Measurements from ENCODE around the gene GABRB1.

The GABRB1 gene

GRCh38 chr4:47045261-47045660, 13.9 kb downstream of the GABRB1 start:
- H3K4me3 ChIP-seq (ENCODE audit: low read length): no peak overlapping the region
- no peak overlapping the region for H3K27ac ChIP-seq (ENCODE audit: low read length)
- no peaks in the 10 kb centered on the region for H3K36me3 ChIP-seq (ENCODE audit: control insufficient read depth, insufficient read depth, low read length)
- H3K27me3 ChIP-seq (ENCODE audit: control insufficient read depth, insufficient read depth, low read length): no peaks in the 10 kb centered on the region
- no peaks in the 10 kb centered on the region for H3K4me1 ChIP-seq (ENCODE audit: control insufficient read depth, insufficient read depth, low read length)
- no CpG with 5 or more reads among the region's 1 CpG for WGBS (ENCODE audit: insufficient coverage, insufficient read length)
- DNase-seq (ENCODE audit: low read depth, low spot score): no peak
- H3K9me3 ChIP-seq (ENCODE audit: control insufficient read depth, insufficient read depth, low read length): no peaks in the 10 kb centered on the region

- H3K27me3 ChIP-seq (ENCODE audit: control insufficient read depth, insufficient read depth, low read length): no peaks in the 10 kb centered on the region
- no peaks in the 10 kb centered on the region for H3K36me3 ChIP-seq (ENCODE audit: control insufficient read depth, insufficient read depth, low read length)
- no peak overlapping the region for H3K4me3 ChIP-seq (ENCODE audit: low read length)
- no peak for DNase-seq (ENCODE audit: low read depth, low spot score)
- no peaks in the 10 kb centered on the region for H3K4me1 ChIP-seq (ENCODE audit: control insufficient read depth, insufficient read depth, low read length)
- H3K27ac ChIP-seq (ENCODE audit: low read length): no peak overlapping the region
- no peaks in the 10 kb centered on the region; the same call in 1 of the 2 replicates for H3K9me3 ChIP-seq (ENCODE audit: control insufficient read depth, insufficient read depth, low read length)
- no CpG with 5 or more reads among the region's 3 CpGs for WGBS (ENCODE audit: insufficient coverage, insufficient read length)
Measured at GRCh38 chr4:47049347-47049746, 18.0 kb downstream of the GABRB1 start.

GRCh38 chr4:47050761-47051725, 19.7 kb downstream of the GABRB1 start:
- H3K27ac ChIP-seq (ENCODE audit: low read length): no peak overlapping the region
- no peak overlapping the region for H3K4me3 ChIP-seq (ENCODE audit: low read length)
- no peaks in the 10 kb centered on the region for H3K36me3 ChIP-seq (ENCODE audit: control insufficient read depth, insufficient read depth, low read length)
- no peaks in the 10 kb centered on the region; the same call in 1 of the 2 replicates for H3K9me3 ChIP-seq (ENCODE audit: control insufficient read depth, insufficient read depth, low read length)
- no CpG with 5 or more reads among the region's 3 CpGs for WGBS (ENCODE audit: insufficient coverage, insufficient read length)
- no peaks in the 10 kb centered on the region for H3K4me1 ChIP-seq (ENCODE audit: control insufficient read depth, insufficient read depth, low read length)
- DNase-seq (ENCODE audit: low read depth, low spot score): no peak
- H3K27me3 ChIP-seq (ENCODE audit: control insufficient read depth, insufficient read depth, low read length): no peaks in the 10 kb centered on the region

GRCh38 chr4:47053485-47053884, 22.1 kb downstream of the GABRB1 start:
- Histone ChIP-seq H3K27ac (ENCODE audit: low read length) (no peak overlapping the region), H3K4me1 (ENCODE audit: control insufficient read depth, insufficient read depth, low read length) (no peaks in the 10 kb centered on the region), H3K4me3 (ENCODE audit: low read length) (no peak overlapping the region), H3K9me3 (ENCODE audit: control insufficient read depth, insufficient read depth, low read length) (no peaks in the 10 kb centered on the region; the same call in 1 of the 2 replicates), H3K27me3 (ENCODE audit: control insufficient read depth, insufficient read depth, low read length) (no peaks in the 10 kb centered on the region), H3K36me3 (ENCODE audit: control insufficient read depth, insufficient read depth, low read length) (no peaks in the 10 kb centered on the region)
- WGBS (ENCODE audit: insufficient coverage, insufficient read length): no CpG with 5 or more reads among the region's 2 CpGs
- no peak for DNase-seq (ENCODE audit: low read depth, low spot score)

- WGBS (ENCODE audit: insufficient coverage, insufficient read length): no CpG with 5 or more reads among the region's 3 CpGs
- no peak for DNase-seq (ENCODE audit: low read depth, low spot score)
- H3K36me3 ChIP-seq (ENCODE audit: control insufficient read depth, insufficient read depth, low read length): no peaks in the 10 kb centered on the region
Measured at GRCh38 chr4:47054130-47054529, 22.8 kb downstream of the GABRB1 start.

GRCh38 chr4:47057991-47058390, 26.6 kb downstream of the GABRB1 start:
- H3K9me3 ChIP-seq (ENCODE audit: control insufficient read depth, insufficient read depth, low read length): no peaks in the 10 kb centered on the region
- H3K4me3 ChIP-seq (ENCODE audit: low read length): no peak overlapping the region
- no CpG with 5 or more reads among the region's 2 CpGs for WGBS (ENCODE audit: insufficient coverage, insufficient read length)
- H3K27me3 ChIP-seq (ENCODE audit: control insufficient read depth, insufficient read depth, low read length): no peaks in the 10 kb centered on the region
- H3K36me3 ChIP-seq (ENCODE audit: control insufficient read depth, insufficient read depth, low read length): no peaks in the 10 kb centered on the region
- no peak for DNase-seq (ENCODE audit: low read depth, low spot score)
- no peak overlapping the region for H3K27ac ChIP-seq (ENCODE audit: low read length)
- H3K4me1 ChIP-seq (ENCODE audit: control insufficient read depth, insufficient read depth, low read length): no peaks in the 10 kb centered on the region

More at GRCh38 chr4:47054130-47054529, 22.8 kb downstream of the GABRB1 start:
- Histone ChIP-seq H3K9me3 (ENCODE audit: control insufficient read depth, insufficient read depth, low read length) (no peaks in the 10 kb centered on the region; the same call in 1 of the 2 replicates), H3K27me3 (ENCODE audit: control insufficient read depth, insufficient read depth, low read length) (no peaks in the 10 kb centered on the region), H3K4me1 (ENCODE audit: control insufficient read depth, insufficient read depth, low read length) (no peaks in the 10 kb centered on the region), H3K4me3 (ENCODE audit: low read length) (no peak overlapping the region), H3K27ac (ENCODE audit: low read length) (no peak overlapping the region)

- WGBS (ENCODE audit: insufficient coverage, insufficient read length): no CpG with 5 or more reads among the region's 4 CpGs
Measured at GRCh38 chr4:47060561-47060960, 29.2 kb downstream of the GABRB1 start.

GRCh38 chr4:47061435-47061834, 30.1 kb downstream of the GABRB1 start:
- Histone ChIP-seq H3K9me3 (ENCODE audit: control insufficient read depth, insufficient read depth, low read length) (no peaks in the 10 kb centered on the region), H3K27ac (ENCODE audit: low read length) (no peak overlapping the region), H3K4me1 (ENCODE audit: control insufficient read depth, insufficient read depth, low read length) (no peaks in the 10 kb centered on the region), H3K27me3 (ENCODE audit: control insufficient read depth, insufficient read depth, low read length) (no peaks in the 10 kb centered on the region), H3K36me3 (ENCODE audit: control insufficient read depth, insufficient read depth, low read length) (no peaks in the 10 kb centered on the region), H3K4me3 (ENCODE audit: low read length) (no peak overlapping the region)
- DNase-seq (ENCODE audit: low read depth, low spot score): no peak
- no CpG with 5 or more reads among the region's 3 CpGs for WGBS (ENCODE audit: insufficient coverage, insufficient read length)

More at GRCh38 chr4:47060561-47060960, 29.2 kb downstream of the GABRB1 start:
- no peak overlapping the region for H3K27ac ChIP-seq (ENCODE audit: low read length)
- no peaks in the 10 kb centered on the region for H3K9me3 ChIP-seq (ENCODE audit: control insufficient read depth, insufficient read depth, low read length)
- no peaks in the 10 kb centered on the region for H3K4me1 ChIP-seq (ENCODE audit: control insufficient read depth, insufficient read depth, low read length)
- H3K36me3 ChIP-seq (ENCODE audit: control insufficient read depth, insufficient read depth, low read length): no peaks in the 10 kb centered on the region
- H3K27me3 ChIP-seq (ENCODE audit: control insufficient read depth, insufficient read depth, low read length): no peaks in the 10 kb centered on the region
- no peak overlapping the region for H3K4me3 ChIP-seq (ENCODE audit: low read length)
- DNase-seq (ENCODE audit: low read depth, low spot score): no peak

- no CpG with 5 or more reads among the region's 2 CpGs for WGBS (ENCODE audit: insufficient coverage, insufficient read length)
- H3K36me3 ChIP-seq (ENCODE audit: control insufficient read depth, insufficient read depth, low read length): no peaks in the 10 kb centered on the region
- H3K4me3 ChIP-seq (ENCODE audit: low read length): no peak overlapping the region
- DNase-seq (ENCODE audit: low read depth, low spot score): no peak
- no peaks in the 10 kb centered on the region for H3K4me1 ChIP-seq (ENCODE audit: control insufficient read depth, insufficient read depth, low read length)
- H3K27me3 ChIP-seq (ENCODE audit: control insufficient read depth, insufficient read depth, low read length): no peaks in the 10 kb centered on the region
- no peak overlapping the region for H3K27ac ChIP-seq (ENCODE audit: low read length)
- H3K9me3 ChIP-seq (ENCODE audit: control insufficient read depth, insufficient read depth, low read length): no peaks in the 10 kb centered on the region
Measured at GRCh38 chr4:47065051-47065481, 33.7 kb downstream of the GABRB1 start.

GRCh38 chr4:47068986-47069385, 37.6 kb downstream of the GABRB1 start:
- no CpG with 5 or more reads among the region's 1 CpG for WGBS (ENCODE audit: insufficient coverage, insufficient read length)

More at GRCh38 chr4:47068986-47069385, 37.6 kb downstream of the GABRB1 start:
- no peak overlapping the region for H3K27ac ChIP-seq (ENCODE audit: low read length)
- no peaks in the 10 kb centered on the region for H3K36me3 ChIP-seq (ENCODE audit: control insufficient read depth, insufficient read depth, low read length)
- H3K4me3 ChIP-seq (ENCODE audit: low read length): no peak overlapping the region
- H3K27me3 ChIP-seq (ENCODE audit: control insufficient read depth, insufficient read depth, low read length): no peaks in the 10 kb centered on the region
- no peak for DNase-seq (ENCODE audit: low read depth, low spot score)
- H3K9me3 ChIP-seq (ENCODE audit: control insufficient read depth, insufficient read depth, low read length): no peaks in the 10 kb centered on the region
- H3K4me1 ChIP-seq (ENCODE audit: control insufficient read depth, insufficient read depth, low read length): no peaks in the 10 kb centered on the region

All from iPS DF 6.9 (cell line).